ENCODE results near the gene TEKT3.

Gene TEKT3

GRCh38 chr17:15348021-15348420 is 6.6 kb upstream of the TEKT3 start:
- DNase-seq = no peak

GRCh38 chr17:15346066-15346595 is 4.7 kb upstream of the TEKT3 start:
- no peak for DNase-seq

GRCh38 chr17:15343749-15344148 is 2.4 kb upstream of the TEKT3 start:
- no peak for DNase-seq

GRCh38 chr17:15342460-15342859 is 1.1 kb upstream of the TEKT3 start:
- DNase-seq = no peak

GRCh38 chr17:15341966-15342365 is 569 bp upstream of the TEKT3 start:
- no peak for DNase-seq

- no peak for DNase-seq
Measured at GRCh38 chr17:15340966-15341365, 431 bp downstream of the TEKT3 start.

- DNase-seq = no peak
Measured at GRCh38 chr17:15335446-15335845, 6.0 kb downstream of the TEKT3 start.

GRCh38 chr17:15334266-15334665 is 7.1 kb downstream of the TEKT3 start:
- DNase-seq = no peak

GRCh38 chr17:15332338-15332737 is 9.1 kb downstream of the TEKT3 start:
- DNase-seq = no peak

GRCh38 chr17:15323131-15323530 is 18.3 kb downstream of the TEKT3 start:
- no peak for DNase-seq

- DNase-seq = no peak
Measured at GRCh38 chr17:15321556-15322251, 19.7 kb downstream of the TEKT3 start.

GRCh38 chr17:15319452-15320010 is 21.9 kb downstream of the TEKT3 start:
- DNase-seq = no peak

GRCh38 chr17:15311996-15312395 is 29.4 kb downstream of the TEKT3 start:
- no peak for DNase-seq

GRCh38 chr17:15309793-15310192 is 31.6 kb downstream of the TEKT3 start:
- DNase-seq = no peak

- DNase-seq = no peak
Measured at GRCh38 chr17:15309236-15309635, 32.2 kb downstream of the TEKT3 start.

- no peak for DNase-seq
Measured at GRCh38 chr17:15308758-15309157, 32.6 kb downstream of the TEKT3 start.

- no peak for DNase-seq
Measured at GRCh38 chr17:15307710-15308111, 33.7 kb downstream of the TEKT3 start.

GRCh38 chr17:15303851-15304250 is 37.5 kb downstream of the TEKT3 start:
- no peak for DNase-seq

GRCh38 chr17:15303268-15303667 is 38.1 kb downstream of the TEKT3 start:
- DNase-seq = no peak

GRCh38 chr17:15301845-15302244 is 39.6 kb downstream of the TEKT3 start:
- no peak for DNase-seq

GRCh38 chr17:15298176-15298575 is 43.2 kb downstream of the TEKT3 start:
- no peak for DNase-seq

- no peak for DNase-seq
Measured at GRCh38 chr17:15293558-15293957, 47.8 kb downstream of the TEKT3 start.

GRCh38 chr17:15291674-15292361 is 49.6 kb downstream of the TEKT3 start:
- DNase-seq = no peak

- no peak for DNase-seq
Measured at GRCh38 chr17:15290605-15291004, 50.8 kb downstream of the TEKT3 start.
